Measurements from ENCODE around the gene RPS27.

GRCh38 chr1:153968000-153968363 lies 22.6 kb upstream of the RPS27 start:
- TF ChIP-seq CTCF (conservative IDR thresholded peaks at IDR 0.05 in 1 of 2, IDR thresholded peaks at IDR 0.05 in 1 of 2; ENCODE audit: extremely low read depth in 1 of 2, insufficient read depth in 1 of 2, low read depth in 1 of 2, low read length in 2 of 2), result no peak
- no peak for TF ChIP-seq EZH2 (IDR thresholded peaks at IDR 0.05; ENCODE audit: borderline replicate concordance, low read length)

Data from mammary epithelial cell (primary cell).